Activated T-cell treated with anti-CD3 and anti-CD28 coated beads, Interleukin-2, amount 50 U/mL, for 24 hours (primary cell): ENCODE measurements around the gene PRM3.
"Not testable (repeated sequence)": the region's sequence is repeated elsewhere in the genome, so short reads cannot be mapped to it uniquely, and the experiment has no call there.

ENCODE experiments used
- DNase-seq: peaks from one replicate; pipeline ENCODE4 v3.0.0-alpha.2; 2020
- H3K27ac Mint-ChIP-seq: 2 replicates; pipeline ENCODE4 v1.8.0; 2020; ENCODE audit warnings: mild to moderate bottlenecking, mixed read lengths
- H3K27me3 Mint-ChIP-seq: 2 replicates; pipeline ENCODE4 v1.8.0; 2020; ENCODE audit warnings: mixed read lengths
- H3K36me3 Mint-ChIP-seq: 2 replicates; pipeline ENCODE4 v1.8.0; 2020; ENCODE audit warnings: low read depth, mixed read lengths
- H3K4me1 Mint-ChIP-seq: 2 replicates; pipeline ENCODE4 v1.8.0; 2020; ENCODE audit warnings: low read depth, mixed read lengths
- H3K4me3 Mint-ChIP-seq: 2 replicates; pipeline ENCODE4 v1.8.0; 2020; ENCODE audit warnings: mild to moderate bottlenecking, moderate library complexity, mixed read lengths
- H3K9me3 Mint-ChIP-seq: 2 replicates; pipeline ENCODE4 v1.8.0; 2020; ENCODE audit warnings: mixed read lengths

The PRM3 gene

GRCh38 chr16:11297492-11298142 lies 24.2 kb upstream of the PRM3 start:
- Mint-ChIP-seq H3K36me3 (no peaks in the 10 kb centered on the region), H3K4me1 (peaks cover 37% of the 10 kb centered on the region), H3K27me3 (peaks cover 3% of the 10 kb centered on the region), H3K9me3 (no peaks in the 10 kb centered on the region), H3K27ac (peak overlapping the region; percentile 55), H3K4me3 (peak overlapping the region; percentile 39)
- DNase-seq = peak; percentile 80

DNA sequence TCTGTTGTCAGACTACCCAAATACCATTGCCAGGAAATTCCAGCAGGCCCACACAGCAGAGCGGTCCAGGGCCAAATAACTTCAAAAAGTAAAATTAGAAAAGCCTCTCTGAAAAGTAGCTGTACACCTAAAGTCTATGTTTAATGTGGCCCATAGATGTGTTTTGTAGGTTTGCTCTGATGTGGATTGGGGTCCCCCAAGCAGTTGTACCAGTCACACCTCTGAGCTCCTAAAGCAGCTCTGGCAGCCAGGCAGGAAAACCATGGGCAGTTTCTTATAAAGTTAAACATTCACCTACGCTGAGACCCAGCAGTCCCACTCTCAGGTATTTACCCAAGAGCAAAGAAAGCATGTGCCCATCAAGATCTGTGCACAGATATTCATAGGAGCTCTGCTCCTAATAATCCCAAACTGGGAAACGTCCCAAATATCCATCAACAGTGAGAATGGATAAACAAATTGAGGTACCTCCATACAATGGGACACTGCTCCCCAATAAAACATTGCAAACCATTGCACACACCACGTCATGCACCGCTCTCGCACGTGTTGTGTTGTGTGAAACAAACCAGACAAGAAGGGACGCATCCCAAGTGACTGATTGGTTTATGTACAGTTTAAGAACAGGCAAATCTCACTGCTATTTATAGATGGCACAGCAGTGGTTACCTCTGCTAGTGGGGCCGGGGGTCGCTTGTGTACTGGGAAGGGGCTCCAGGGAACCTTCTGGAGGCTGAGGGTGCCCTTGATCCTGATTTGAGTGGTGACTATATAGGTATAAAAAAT lies 23.5 kb upstream of the PRM3 start:
- Mint-ChIP-seq H3K4me1 (peaks cover 37% of the 10 kb centered on the region), H3K36me3 (no peaks in the 10 kb centered on the region), H3K27ac (peak overlapping the region; percentile 55), H3K4me3 (peak overlapping the region; percentile 39), H3K9me3 (no peaks in the 10 kb centered on the region), H3K27me3 (peaks cover 3% of the 10 kb centered on the region)
- DNase-seq = no peak

- Mint-ChIP-seq H3K9me3 (no peaks in the 10 kb centered on the region), H3K27me3 (peaks cover 3% of the 10 kb centered on the region), H3K4me3 (no peak overlapping the region)
Observed at GRCh38 chr16:11296351-11296705, 22.9 kb upstream of the PRM3 start.

GRCh38 chr16:11295672-11296071 lies 22.2 kb upstream of the PRM3 start:
- Mint-ChIP-seq H3K4me3 (no peak overlapping the region), H3K4me1 (peaks cover 37% of the 10 kb centered on the region), H3K36me3 (no peaks in the 10 kb centered on the region), H3K9me3 (no peaks in the 10 kb centered on the region), H3K27me3 (peaks cover 4% of the 10 kb centered on the region), H3K27ac (no peak overlapping the region)
- DNase-seq = no peak

More at GRCh38 chr16:11296351-11296705, 22.9 kb upstream of the PRM3 start:
- H3K27ac Mint-ChIP-seq = no peak overlapping the region
- H3K36me3 Mint-ChIP-seq = no peaks in the 10 kb centered on the region
- peaks cover 37% of the 10 kb centered on the region for H3K4me1 Mint-ChIP-seq
- DNase-seq = no peak

DNA sequence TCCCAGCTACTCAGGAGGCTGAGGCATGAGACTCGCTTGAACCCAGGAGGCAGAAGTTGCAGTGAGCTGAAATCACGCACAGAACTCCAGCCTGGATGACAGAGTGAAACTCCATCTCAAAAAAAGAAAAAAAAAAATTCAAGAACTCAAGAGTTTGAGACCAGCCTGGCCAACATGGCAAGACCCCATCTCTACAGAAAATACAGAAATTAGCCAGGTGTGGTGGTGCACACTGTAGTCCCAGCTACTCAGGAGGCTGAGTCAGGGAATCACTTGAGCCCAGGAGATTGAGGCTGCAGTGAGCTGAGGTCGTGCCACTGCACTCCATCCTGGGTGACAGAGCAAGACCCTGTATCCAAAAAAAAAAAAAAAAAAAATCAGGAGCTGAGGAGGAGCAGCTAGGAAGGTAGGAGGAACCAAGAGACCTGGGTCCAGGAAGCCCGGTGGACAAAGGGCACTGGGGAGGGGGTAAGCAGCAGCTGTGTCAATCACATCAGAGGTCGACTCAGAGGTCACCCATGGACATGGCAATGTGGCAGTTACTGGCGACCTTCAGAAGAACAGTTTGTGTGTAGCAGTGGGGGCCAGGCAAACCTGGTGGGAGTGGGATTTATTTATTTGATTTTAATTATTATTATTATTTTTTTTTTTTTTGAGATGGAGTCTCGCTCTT lies 18.8 kb upstream of the PRM3 start:
- Mint-ChIP-seq H3K4me3 (no peak overlapping the region), H3K9me3 (no peaks in the 10 kb centered on the region), H3K36me3 (no peaks in the 10 kb centered on the region), H3K27me3 (peaks cover 5% of the 10 kb centered on the region), H3K4me1 (peaks cover 23% of the 10 kb centered on the region), H3K27ac (no peak overlapping the region)
- DNase-seq = no peak

DNA sequence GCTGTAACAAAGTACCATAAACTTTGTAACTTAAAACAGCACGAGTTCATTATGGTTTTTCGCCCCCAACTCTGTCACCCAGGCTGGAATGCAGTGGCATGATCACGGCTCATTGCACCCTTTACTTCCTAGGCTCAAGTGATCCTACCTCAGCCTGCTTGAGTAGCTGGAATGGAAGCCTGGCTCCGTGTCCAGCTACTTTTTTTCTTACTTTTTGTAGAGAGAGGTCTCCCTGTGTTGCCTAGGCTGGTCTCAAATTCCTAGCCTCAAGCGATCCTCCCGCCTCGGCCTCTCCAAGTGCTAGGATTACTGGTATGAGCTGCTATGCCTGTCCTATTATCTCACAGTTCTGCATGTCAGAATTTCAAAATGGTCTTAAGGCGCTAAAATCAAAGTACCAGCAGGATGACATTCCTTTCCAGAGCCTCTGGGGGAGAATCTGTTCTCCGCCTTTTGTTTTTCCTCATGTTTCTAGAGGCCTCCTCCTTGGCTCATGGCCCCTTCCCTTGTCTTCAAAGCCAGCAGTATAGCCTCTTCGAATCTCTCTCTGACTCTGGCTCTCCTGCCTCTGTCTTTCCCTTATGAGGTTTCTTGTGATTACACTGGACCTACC lies 17.8 kb upstream of the PRM3 start:
- H3K4me1 Mint-ChIP-seq = peaks cover 22% of the 10 kb centered on the region
- H3K9me3 Mint-ChIP-seq = no peaks in the 10 kb centered on the region
- H3K36me3 Mint-ChIP-seq = no peaks in the 10 kb centered on the region
- H3K4me3 Mint-ChIP-seq = no peak overlapping the region
- peaks cover 5% of the 10 kb centered on the region for H3K27me3 Mint-ChIP-seq
- no peak for DNase-seq
- H3K27ac Mint-ChIP-seq = no peak overlapping the region

DNA sequence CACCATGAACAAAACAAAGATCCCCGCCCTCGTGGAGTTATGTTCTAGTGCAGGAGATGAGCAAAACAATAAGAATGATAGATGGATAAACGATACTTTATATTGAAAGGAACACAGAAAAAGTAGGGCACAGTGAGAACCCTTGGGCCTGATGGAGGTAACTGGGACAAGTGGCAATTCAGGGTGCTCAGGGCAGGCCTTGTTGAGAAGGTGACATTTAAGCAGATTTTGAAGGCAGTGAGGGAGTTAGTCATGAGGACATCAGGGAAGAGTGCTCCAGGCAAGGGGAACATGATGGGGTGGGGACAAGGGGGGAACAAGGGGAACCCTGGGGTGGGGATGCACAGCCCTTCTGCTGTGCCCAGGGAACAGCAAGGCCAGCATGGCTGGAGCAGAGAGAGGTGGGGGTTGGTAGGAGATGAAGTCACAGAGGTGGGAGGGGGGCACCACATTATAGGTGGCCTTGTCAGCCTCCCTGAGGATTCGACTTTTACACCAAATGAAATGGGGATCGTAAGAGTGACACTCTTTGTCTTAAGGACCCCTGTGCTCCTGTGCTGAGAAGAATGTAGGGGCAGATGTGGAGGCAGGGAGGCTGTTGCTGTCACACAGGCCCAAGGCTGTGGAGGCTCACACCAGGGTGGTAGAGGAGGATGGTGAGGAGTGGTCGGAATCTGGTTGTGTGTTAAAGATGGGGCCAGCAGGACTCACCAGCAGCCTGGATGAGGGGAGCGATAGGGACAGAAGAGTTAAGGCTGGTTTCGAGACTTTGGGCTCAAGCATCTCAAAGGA lies 16.9 kb upstream of the PRM3 start:
- Mint-ChIP-seq H3K27me3 (peaks cover 5% of the 10 kb centered on the region), H3K4me3 (no peak overlapping the region), H3K4me1 (peaks cover 31% of the 10 kb centered on the region), H3K9me3 (no peaks in the 10 kb centered on the region), H3K27ac (no peak overlapping the region), H3K36me3 (no peaks in the 10 kb centered on the region)
- DNase-seq = no peak

DNA sequence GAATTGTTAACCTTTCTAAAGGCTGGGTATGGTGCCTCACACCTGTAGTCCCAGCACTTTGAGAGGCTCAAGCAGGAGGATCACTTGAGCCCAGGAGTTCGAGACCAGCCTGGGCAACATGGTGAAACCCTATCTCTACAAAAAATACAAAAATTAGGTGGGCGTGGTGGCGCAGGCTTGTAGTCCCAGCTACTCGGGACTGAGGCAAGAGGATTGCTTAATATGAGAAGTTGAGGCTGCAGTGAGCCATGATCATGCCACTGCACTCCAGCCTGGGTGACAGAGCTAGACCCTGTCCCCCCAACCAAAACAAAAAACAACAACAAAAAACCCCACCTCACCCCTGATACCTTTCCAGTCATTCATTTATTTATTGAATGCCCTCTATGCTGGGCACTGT lies 16.3 kb upstream of the PRM3 start:
- H3K9me3 Mint-ChIP-seq, H3K36me3 Mint-ChIP-seq, H3K27me3 Mint-ChIP-seq, H3K4me3 Mint-ChIP-seq, H3K27ac Mint-ChIP-seq, DNase-seq: not testable (repeated sequence)
- peaks cover 28% of the 10 kb centered on the region for H3K4me1 Mint-ChIP-seq

GRCh38 chr16:11289202-11289601 lies 15.8 kb upstream of the PRM3 start:
- Mint-ChIP-seq H3K36me3 (no peaks in the 10 kb centered on the region), H3K4me3 (no peak overlapping the region), H3K9me3 (no peaks in the 10 kb centered on the region), H3K4me1 (peaks cover 25% of the 10 kb centered on the region), H3K27me3 (peaks cover 5% of the 10 kb centered on the region), H3K27ac (no peak overlapping the region)
- DNase-seq = no peak

GRCh38 chr16:11285842-11286241 lies 12.4 kb upstream of the PRM3 start:
- Mint-ChIP-seq H3K4me1 (peaks cover 24% of the 10 kb centered on the region), H3K27me3 (peaks cover 2% of the 10 kb centered on the region), H3K9me3 (no peaks in the 10 kb centered on the region), H3K36me3 (no peaks in the 10 kb centered on the region), H3K27ac (peak overlapping the region; percentile 73), H3K4me3 (no peak overlapping the region)
- DNase-seq = no peak

- H3K9me3 Mint-ChIP-seq = no peaks in the 10 kb centered on the region
- DNase-seq = no peak
- peaks cover 24% of the 10 kb centered on the region for H3K4me1 Mint-ChIP-seq
- H3K36me3 Mint-ChIP-seq = no peaks in the 10 kb centered on the region
- no peak overlapping the region for H3K4me3 Mint-ChIP-seq
- H3K27ac Mint-ChIP-seq = no peak overlapping the region
- no peaks in the 10 kb centered on the region for H3K27me3 Mint-ChIP-seq
Observed at GRCh38 chr16:11283820-11284248, 10.4 kb upstream of the PRM3 start.

DNA sequence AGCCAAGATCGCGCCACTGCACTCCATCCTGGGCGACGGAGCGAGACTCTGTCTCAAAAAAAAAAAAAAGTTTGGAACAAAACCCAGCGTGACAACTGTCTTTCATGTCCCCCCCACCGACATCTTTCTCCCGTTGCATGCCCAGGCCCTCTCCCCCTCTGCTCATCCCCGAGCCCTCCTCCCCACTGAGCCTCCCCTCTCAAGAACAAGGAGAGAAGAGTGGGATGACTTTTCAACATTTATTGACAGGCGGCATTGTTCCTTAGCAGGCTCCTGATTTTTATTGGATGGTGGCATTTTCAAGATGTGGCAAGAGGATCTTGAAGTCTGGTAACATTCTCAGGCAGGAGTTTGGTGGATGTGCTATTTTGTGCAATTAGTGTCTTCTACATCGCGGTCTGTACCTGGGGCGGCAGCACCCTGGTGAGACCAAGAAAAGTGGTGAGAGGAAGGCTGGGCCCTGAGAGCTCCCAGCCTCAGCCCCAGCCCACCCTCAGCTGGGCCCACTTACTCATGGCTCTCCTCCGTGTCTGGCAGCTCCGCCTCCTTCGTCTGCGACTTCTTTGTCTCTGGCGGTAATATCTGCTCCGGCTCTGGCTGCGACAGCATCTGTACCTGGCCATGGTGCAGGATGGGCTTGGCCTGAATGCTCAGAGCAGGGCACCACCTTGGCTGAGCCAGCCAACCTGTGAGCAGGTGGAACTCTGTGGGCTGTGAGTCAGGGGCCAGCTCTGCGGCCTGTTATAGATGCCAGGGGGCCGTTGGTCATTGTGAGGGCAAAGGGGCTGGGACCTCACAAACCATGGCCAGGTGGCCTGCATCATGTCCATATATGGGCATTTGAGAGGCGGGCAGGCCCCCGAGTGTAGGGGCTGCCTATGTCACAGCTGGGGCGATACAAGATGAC lies 7.4 kb upstream of the PRM3 start, which contains the start of gene PRM1:
Gene PRM1, minus strand, starts transcription at position 715 of the 907 bp plus-strand sequence. Its CDS starts 92 bp downstream, at position 623.
- no peak for DNase-seq
- peaks cover 10% of the 10 kb centered on the region for H3K4me1 Mint-ChIP-seq
- H3K36me3 Mint-ChIP-seq = no peaks in the 10 kb centered on the region
- H3K4me3 Mint-ChIP-seq = no peak within 1 kb of the TSS
- no peaks in the 10 kb centered on the region for H3K27me3 Mint-ChIP-seq
- H3K27ac Mint-ChIP-seq = no peak within 1 kb of the TSS
- H3K9me3 Mint-ChIP-seq = no peaks in the 10 kb centered on the region
